Natural killer cell (primary cell): ENCODE data around the gene PRR3. TPM values are rescaled to one million over a fixed set of nuclear protein-coding genes. Genes with fewer than 3 reads are reported as not detected.

Source experiments
- ATAC-seq, 3 donors: fragments of 150-1000 bp in 2 of 3; fragments of 200-7000 bp in 1 of 3; cut with Tn5 transposase; 1 replicate in 1 of 3; 2 replicates in 2 of 3; pipeline ENCODE4 v1.10.0; 2021; ENCODE audit warnings: mild to moderate bottlenecking in 2 of 3, moderate library complexity in 2 of 3
- DNase-seq, 2 donors: peaks; one replicate each; pipeline versions ENCODE4 v3.0.0 to v3.0.0-alpha.2; 2013 to 2021; ENCODE audit warnings: mixed read lengths in 1 of 2
- H3K27ac ChIP-seq: one replicate; pipeline ENCODE4 v1.5.1; 2013; ENCODE audit warnings: mild to moderate bottlenecking, low read length
- H3K27me3 ChIP-seq: one replicate; pipeline ENCODE4 v1.6.1; 2013; ENCODE audit warnings: low read length; ENCODE audit not compliant: control insufficient read depth, insufficient read depth
- H3K36me3 ChIP-seq: one replicate; pipeline ENCODE4 v1.6.1; 2013; ENCODE audit warnings: low read length; ENCODE audit not compliant: control insufficient read depth, insufficient read depth
- H3K4me1 ChIP-seq: one replicate; pipeline ENCODE4 v1.6.1; 2013; ENCODE audit warnings: low read length; ENCODE audit not compliant: control insufficient read depth, insufficient read depth
- H3K4me3 ChIP-seq: one replicate; pipeline ENCODE4 v1.5.1; 2013; ENCODE audit warnings: low read length
- H3K9me3 ChIP-seq: one replicate; pipeline ENCODE4 v1.6.1; 2013; ENCODE audit warnings: low read length; ENCODE audit not compliant: control insufficient read depth, insufficient read depth
- H3K27ac Mint-ChIP-seq, 2 donors: one replicate each; pipeline ENCODE4 v1.8.0; 2022; ENCODE audit warnings: mild to moderate bottlenecking in 2 of 2, mixed read lengths in 2 of 2, moderate library complexity in 1 of 2
- H3K27me3 Mint-ChIP-seq, 2 donors: one replicate each; pipeline ENCODE4 v1.8.0; 2022; ENCODE audit warnings: low read depth in 2 of 2, mixed read lengths in 2 of 2
- H3K36me3 Mint-ChIP-seq: one replicate; pipeline ENCODE4 v1.8.0; 2022; ENCODE audit warnings: mixed read lengths
- H3K4me1 Mint-ChIP-seq, 2 donors: one replicate each; pipeline ENCODE4 v1.8.0; 2022; ENCODE audit warnings: mixed read lengths in 2 of 2
- H3K4me3 Mint-ChIP-seq: one replicate; pipeline ENCODE4 v1.8.0; 2022; ENCODE audit warnings: mild to moderate bottlenecking, moderate library complexity, mixed read lengths
- H3K9me3 Mint-ChIP-seq, 2 donors: one replicate each; pipeline ENCODE4 v1.8.0; 2022; ENCODE audit warnings: mixed read lengths in 2 of 2
- CTCF ChIP-seq: fragments of 200-600 bp; IDR thresholded peaks from one replicate; pipeline ENCODE4 v1.8.0; 2022; ENCODE audit warnings: antibody characterized with exemption
- WGBS: methylation state at CpG from one replicate; pipeline ENCODE4 v1.1.7; 2013; ENCODE audit warnings: missing lambda C conversion rate; ENCODE audit not compliant: insufficient coverage; 5-methylcytosine and 5-hydroxymethylcytosine counted together
- intact Hi-C: fragments of 100-400 bp; cut with micrococcal nuclease; formaldehyde crosslinking; loops from one replicate; pipeline ENCODE4 v1.14.2; 2022
- total RNA-seq, 4 donors: library from RNA; stranded (reverse); fragments of 120-200 nt in 1 of 4; gene quantifications; one replicate each; pipeline versions ENCODE4 v1.2.3 to v1.2.4, GENCODE V29; 2013 to 2022

Gene PRR3
- total RNA-seq, 3 donors from 2014 or later (not counting 1 experiment from before 2014, with no cell fraction given), result 9.5 to 14.8 (median 13.9) TPM

- no peak overlapping the region for H3K4me3 ChIP-seq
- H3K9me3 ChIP-seq, result no peaks in the 10 kb centered on the region
- H3K9me3 Mint-ChIP-seq, result no peaks in the 10 kb centered on the region
- TF ChIP-seq CTCF, result no peak
- H3K4me1 ChIP-seq, result peaks cover 29% of the 10 kb centered on the region
- DNase-seq (no peak), ATAC-seq (no peak)
- peak overlapping the region in 1 of 2 donors; percentile 61 for H3K27ac Mint-ChIP-seq
- H3K4me3 Mint-ChIP-seq, result no peak overlapping the region
- H3K36me3 Mint-ChIP-seq, result no peaks in the 10 kb centered on the region
- H3K27ac ChIP-seq, result no peak overlapping the region
- no peaks in the 10 kb centered on the region for H3K27me3 Mint-ChIP-seq
- intact Hi-C loops, result no loop called here
- no peaks in the 10 kb centered on the region for H3K27me3 ChIP-seq
- no peaks in the 10 kb centered on the region for H3K36me3 ChIP-seq
- WGBS, result 75% methylated on average over 1 of the region's 2 CpGs
- peaks cover 12 to 17% of the 10 kb centered on the region in 2 donors for H3K4me1 Mint-ChIP-seq
Measured at GRCh38 chr6:30530014-30530413, 27.1 kb upstream of the PRR3 start.

- no peaks in the 10 kb centered on the region for H3K36me3 ChIP-seq
- Mint-ChIP-seq H3K4me1 (peaks cover 12 to 17% of the 10 kb centered on the region in 2 donors), H3K27me3 (no peaks in the 10 kb centered on the region), H3K27ac (peak overlapping the region; percentile 14 to 80), H3K4me3 (peak overlapping the region; percentile 68), H3K36me3 (no peaks in the 10 kb centered on the region), H3K9me3 (no peaks in the 10 kb centered on the region)
- intact Hi-C loops, result loop anchor here (2.0 kb wide), 1 partner anchor 17 kb away; no protein-coding TSS in a partner anchor
- no peak overlapping the region for H3K4me3 ChIP-seq
- no peak overlapping the region for H3K27ac ChIP-seq
- no peaks in the 10 kb centered on the region for H3K27me3 ChIP-seq
- peaks cover 26% of the 10 kb centered on the region for H3K4me1 ChIP-seq
- WGBS, result 75% methylated on average over 14 of the region's 15 CpGs
- H3K9me3 ChIP-seq, result no peaks in the 10 kb centered on the region
- TF ChIP-seq CTCF, result no peak
- peak in 1 of 2 donors; percentile 66 for DNase-seq
- ATAC-seq, result peak in 1 of 3 donors; percentile 50
Measured at GRCh38 chr6:30533460-30534294, 23.4 kb upstream of the PRR3 start.

- Mint-ChIP-seq H3K4me1 (peaks cover 14 to 15% of the 10 kb centered on the region in 2 donors), H3K36me3 (no peaks in the 10 kb centered on the region), H3K4me3 (no peak overlapping the region), H3K9me3 (no peaks in the 10 kb centered on the region), H3K27me3 (no peaks in the 10 kb centered on the region), H3K27ac (no peak overlapping the region)
- Histone ChIP-seq H3K27me3 (no peaks in the 10 kb centered on the region), H3K36me3 (no peaks in the 10 kb centered on the region), H3K27ac (no peak overlapping the region), H3K4me3 (no peak overlapping the region), H3K9me3 (no peaks in the 10 kb centered on the region), H3K4me1 (peaks cover 15% of the 10 kb centered on the region)
- ATAC-seq (no peak), DNase-seq (no peak)
- 80% methylated on average over 3 of the region's 3 CpGs for WGBS
- intact Hi-C loops, result no loop called here
- no peak for TF ChIP-seq CTCF
Measured at GRCh38 chr6:30537931-30538330, 19.2 kb upstream of the PRR3 start.
